ENCODE measurements around the gene GGN. TPM values are rescaled to one million over a fixed set of nuclear protein-coding genes. Genes with fewer than 3 reads are reported as not detected.
A peak's percentile ranks its signal among the peaks of the same experiment; 100 is the strongest.

GGN gene
- total and polyA plus RNA-seq, 9 of the 15 experiments (the other 6 are each of a cell fraction or from before 2014, with no cell fraction given): 0.15 to 0.33 TPM; not detected in 7

DNA sequence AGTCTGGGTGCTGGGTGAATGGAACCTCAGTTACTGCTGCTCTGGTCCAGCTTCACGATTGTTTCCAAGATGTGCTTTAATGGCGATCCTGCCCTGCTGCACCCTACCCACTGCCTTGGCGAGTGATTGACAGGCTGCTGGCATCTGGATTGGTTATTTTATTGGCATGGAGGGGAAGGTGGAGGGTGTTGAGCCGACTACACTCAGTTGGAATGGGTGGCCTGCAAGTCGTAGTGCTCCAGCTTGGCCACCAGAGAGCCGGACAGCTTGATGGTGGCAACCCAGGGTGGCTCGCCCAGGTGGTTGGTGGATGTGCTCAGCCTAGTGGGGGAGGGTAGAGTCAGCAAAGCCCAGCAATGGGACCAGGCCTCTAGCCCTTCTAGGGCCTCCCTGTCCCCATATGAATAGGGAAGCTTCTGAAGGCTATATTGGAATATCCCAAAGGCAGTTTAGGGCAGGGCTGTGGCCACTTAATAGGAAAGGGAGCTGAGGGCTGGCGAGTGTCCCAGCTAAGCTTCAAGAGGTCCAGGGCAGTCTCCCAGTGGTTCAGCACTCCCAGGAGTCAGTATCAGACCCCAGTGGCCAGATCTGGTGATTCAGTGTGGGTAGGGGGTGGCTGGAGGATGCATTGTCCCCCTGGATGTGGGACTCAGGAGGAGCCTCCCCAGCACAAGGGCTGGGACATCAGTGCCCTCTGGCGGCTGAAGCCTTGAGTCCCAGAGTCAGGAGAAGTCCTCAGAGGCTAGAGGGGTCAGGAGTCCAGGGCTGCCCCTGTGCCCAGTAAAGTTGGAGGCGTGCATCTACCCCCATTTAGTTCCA, 3.4 kb downstream of the GGN start (continued):
- TF ChIP-seq, protein P1, sequence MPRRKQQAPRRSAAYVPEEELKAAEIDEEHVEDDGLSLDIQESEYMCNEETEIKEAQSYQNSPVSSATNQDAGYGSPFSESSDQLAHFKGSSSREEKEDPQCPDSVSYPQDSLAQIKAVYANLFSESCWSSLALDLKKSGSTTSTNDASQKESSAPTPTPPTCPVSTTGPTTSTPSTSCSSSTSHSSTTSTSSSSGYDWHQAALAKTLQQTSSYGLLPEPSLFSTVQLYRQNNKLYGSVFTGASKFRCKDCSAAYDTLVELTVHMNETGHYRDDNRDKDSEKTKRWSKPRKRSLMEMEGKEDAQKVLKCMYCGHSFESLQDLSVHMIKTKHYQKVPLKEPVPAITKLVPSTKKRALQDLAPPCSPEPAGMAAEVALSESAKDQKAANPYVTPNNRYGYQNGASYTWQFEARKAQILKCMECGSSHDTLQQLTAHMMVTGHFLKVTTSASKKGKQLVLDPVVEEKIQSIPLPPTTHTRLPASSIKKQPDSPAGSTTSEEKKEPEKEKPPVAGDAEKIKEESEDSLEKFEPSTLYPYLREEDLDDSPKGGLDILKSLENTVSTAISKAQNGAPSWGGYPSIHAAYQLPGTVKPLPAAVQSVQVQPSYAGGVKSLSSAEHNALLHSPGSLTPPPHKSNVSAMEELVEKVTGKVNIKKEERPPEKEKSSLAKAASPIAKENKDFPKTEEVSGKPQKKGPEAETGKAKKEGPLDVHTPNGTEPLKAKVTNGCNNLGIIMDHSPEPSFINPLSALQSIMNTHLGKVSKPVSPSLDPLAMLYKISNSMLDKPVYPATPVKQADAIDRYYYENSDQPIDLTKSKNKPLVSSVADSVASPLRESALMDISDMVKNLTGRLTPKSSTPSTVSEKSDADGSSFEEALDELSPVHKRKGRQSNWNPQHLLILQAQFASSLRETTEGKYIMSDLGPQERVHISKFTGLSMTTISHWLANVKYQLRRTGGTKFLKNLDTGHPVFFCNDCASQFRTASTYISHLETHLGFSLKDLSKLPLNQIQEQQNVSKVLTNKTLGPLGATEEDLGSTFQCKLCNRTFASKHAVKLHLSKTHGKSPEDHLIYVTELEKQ (CRISPR knock-in tag; IDR thresholded peaks at IDR 0.05): no peak
- no peak for TF ChIP-seq ZNF239 (CRISPR knock-in tag; IDR thresholded peaks at IDR 0.05)
- 0 out of 2 replicates have a peak, but pooled peaks have one; percentile 34 for TF ChIP-seq SUPT5H (IDR thresholded peaks at IDR 0.05)
- no peak for TF ChIP-seq SLC30A9 (CRISPR knock-in tag; IDR thresholded peaks at IDR 0.05)
- TF ChIP-seq PHF21A (IDR thresholded peaks at IDR 0.05; ENCODE audit: borderline replicate concordance, low read depth): no peak
- TF ChIP-seq U2AF2 (optimal IDR thresholded peaks at IDR 0.05; ENCODE audit: low read depth, low read length): no peak
- TF ChIP-seq WHSC1 (IDR thresholded peaks at IDR 0.05; ENCODE audit: low read length): no peak
- 0 out of 2 replicates have a peak, but pooled peaks have one; percentile 34 for TF ChIP-seq SMC3 (conservative IDR thresholded peaks at IDR 0.05; ENCODE audit: insufficient read depth, low read depth, low read length)
- TF ChIP-seq GATAD2A (IDR thresholded peaks at IDR 0.05): no peak
- no peak for TF ChIP-seq IRF2 (CRISPR knock-in tag; IDR thresholded peaks at IDR 0.05)
- no peak for TF ChIP-seq STAT5A (IDR thresholded peaks at IDR 0.05; ENCODE audit: borderline replicate concordance, low read length)
- TF ChIP-seq SMARCE1 (IDR thresholded peaks at IDR 0.05): no peak
- TF ChIP-seq CBFA2T2 (conservative IDR thresholded peaks at IDR 0.05): no peak
- no peak for TF ChIP-seq ZNF589 (CRISPR knock-in tag; IDR thresholded peaks at IDR 0.05; ENCODE audit: low read depth)
- TF ChIP-seq ZNF408 (CRISPR knock-in tag; IDR thresholded peaks at IDR 0.05; ENCODE audit: low read depth): no peak
- no peak for TF ChIP-seq COPS2 (conservative IDR thresholded peaks at IDR 0.05)
- no peak for TF ChIP-seq RNF2 (IDR thresholded peaks at IDR 0.05)
- TF ChIP-seq, protein P2, sequence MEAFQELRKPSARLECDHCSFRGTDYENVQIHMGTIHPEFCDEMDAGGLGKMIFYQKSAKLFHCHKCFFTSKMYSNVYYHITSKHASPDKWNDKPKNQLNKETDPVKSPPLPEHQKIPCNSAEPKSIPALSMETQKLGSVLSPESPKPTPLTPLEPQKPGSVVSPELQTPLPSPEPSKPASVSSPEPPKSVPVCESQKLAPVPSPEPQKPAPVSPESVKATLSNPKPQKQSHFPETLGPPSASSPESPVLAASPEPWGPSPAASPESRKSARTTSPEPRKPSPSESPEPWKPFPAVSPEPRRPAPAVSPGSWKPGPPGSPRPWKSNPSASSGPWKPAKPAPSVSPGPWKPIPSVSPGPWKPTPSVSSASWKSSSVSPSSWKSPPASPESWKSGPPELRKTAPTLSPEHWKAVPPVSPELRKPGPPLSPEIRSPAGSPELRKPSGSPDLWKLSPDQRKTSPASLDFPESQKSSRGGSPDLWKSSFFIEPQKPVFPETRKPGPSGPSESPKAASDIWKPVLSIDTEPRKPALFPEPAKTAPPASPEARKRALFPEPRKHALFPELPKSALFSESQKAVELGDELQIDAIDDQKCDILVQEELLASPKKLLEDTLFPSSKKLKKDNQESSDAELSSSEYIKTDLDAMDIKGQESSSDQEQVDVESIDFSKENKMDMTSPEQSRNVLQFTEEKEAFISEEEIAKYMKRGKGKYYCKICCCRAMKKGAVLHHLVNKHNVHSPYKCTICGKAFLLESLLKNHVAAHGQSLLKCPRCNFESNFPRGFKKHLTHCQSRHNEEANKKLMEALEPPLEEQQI (IDR thresholded peaks at IDR 0.05): no peak
- no peak for TF ChIP-seq ELF4 (CRISPR knock-in tag; IDR thresholded peaks at IDR 0.05)
- TF ChIP-seq, protein P3, sequence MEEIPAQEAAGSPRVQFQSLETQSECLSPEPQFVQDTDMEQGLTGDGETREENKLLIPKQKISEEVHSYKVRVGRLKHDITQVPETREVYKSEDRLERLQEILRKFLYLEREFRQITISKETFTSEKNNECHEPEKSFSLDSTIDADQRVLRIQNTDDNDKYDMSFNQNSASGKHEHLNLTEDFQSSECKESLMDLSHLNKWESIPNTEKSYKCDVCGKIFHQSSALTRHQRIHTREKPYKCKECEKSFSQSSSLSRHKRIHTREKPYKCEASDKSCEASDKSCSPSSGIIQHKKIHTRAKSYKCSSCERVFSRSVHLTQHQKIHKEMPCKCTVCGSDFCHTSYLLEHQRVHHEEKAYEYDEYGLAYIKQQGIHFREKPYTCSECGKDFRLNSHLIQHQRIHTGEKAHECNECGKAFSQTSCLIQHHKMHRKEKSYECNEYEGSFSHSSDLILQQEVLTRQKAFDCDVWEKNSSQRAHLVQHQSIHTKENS (CRISPR knock-in tag; IDR thresholded peaks at IDR 0.05): no peak
- TF ChIP-seq, protein P4, sequence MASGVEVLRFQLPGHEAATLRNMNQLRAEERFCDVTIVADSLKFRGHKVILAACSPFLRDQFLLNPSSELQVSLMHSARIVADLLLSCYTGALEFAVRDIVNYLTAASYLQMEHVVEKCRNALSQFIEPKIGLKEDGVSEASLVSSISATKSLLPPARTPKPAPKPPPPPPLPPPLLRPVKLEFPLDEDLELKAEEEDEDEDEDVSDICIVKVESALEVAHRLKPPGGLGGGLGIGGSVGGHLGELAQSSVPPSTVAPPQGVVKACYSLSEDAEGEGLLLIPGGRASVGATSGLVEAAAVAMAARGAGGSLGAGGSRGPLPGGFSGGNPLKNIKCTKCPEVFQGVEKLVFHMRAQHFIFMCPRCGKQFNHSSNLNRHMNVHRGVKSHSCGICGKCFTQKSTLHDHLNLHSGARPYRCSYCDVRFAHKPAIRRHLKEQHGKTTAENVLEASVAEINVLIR (CRISPR knock-in tag; IDR thresholded peaks at IDR 0.05): no peak
- TF ChIP-seq BRF1 (IDR thresholded peaks at IDR 0.05; ENCODE audit: borderline replicate concordance, extremely low read depth, insufficient read length): no peak

Measured in K562 (cell line).